Thymus (tissue), 11 donors: ENCODE measurements around the gene XPO5. TPM values are rescaled to one million over a fixed set of nuclear protein-coding genes. Genes with fewer than 3 reads are reported as not detected.

ENCODE experiments used
- DNase-seq, 9 donors: peaks; one replicate each; pipeline ENCODE4 v3.0.0-alpha.2; 2013; ENCODE audit warnings: low spot score in 9 of 9, low read depth in 6 of 9, missing footprints in 1 of 9
- H3K27ac ChIP-seq, 2 donors: one replicate each; pipeline ENCODE4 v1.5.1; 2013; ENCODE audit warnings: control low read depth in 1 of 2, low read depth in 1 of 2, low read length in 1 of 2, mild to moderate bottlenecking in 1 of 2, moderate library complexity in 1 of 2
- H3K27me3 ChIP-seq, 2 donors: one replicate each; pipeline ENCODE4 v1.5.1; 2013; ENCODE audit warnings: low read length in 1 of 2; ENCODE audit not compliant: control insufficient read depth in 2 of 2, insufficient read depth in 1 of 2
- H3K36me3 ChIP-seq, 2 donors: one replicate each; pipeline ENCODE4 v1.5.1; 2013; ENCODE audit warnings: low read length in 1 of 2, mild to moderate bottlenecking in 1 of 2, moderate library complexity in 1 of 2; ENCODE audit not compliant: control insufficient read depth in 2 of 2, insufficient read depth in 2 of 2
- H3K4me1 ChIP-seq, 2 donors: one replicate each; pipeline ENCODE4 v1.5.1; 2013; ENCODE audit warnings: low read length in 2 of 2; ENCODE audit not compliant: control insufficient read depth in 2 of 2, insufficient read depth in 2 of 2
- H3K4me3 ChIP-seq, 2 donors: one replicate each; pipeline ENCODE4 v1.5.1; 2013; ENCODE audit warnings: low read length in 2 of 2, control low read depth in 1 of 2, mild to moderate bottlenecking in 1 of 2
- H3K9me3 ChIP-seq, 2 donors: one replicate each; pipeline ENCODE4 v1.5.1; 2013; ENCODE audit warnings: low read length in 1 of 2, mild to moderate bottlenecking in 1 of 2; ENCODE audit not compliant: control insufficient read depth in 2 of 2, insufficient read depth in 1 of 2
- WGBS: extraction: QIAGEN DNeasy Blood & Tissue Kit; methylation state at CpG from one replicate; pipeline ENCODE4 v1.1.7; 2013; 5-methylcytosine and 5-hydroxymethylcytosine counted together
- polyA plus RNA-seq: library from polyadenylated mRNA; stranded (reverse); fragments of 200-250 nt; gene quantifications from one replicate; pipeline ENCODE4 v1.2.3, GENCODE V29; 2013
- total RNA-seq: library from RNA; stranded (reverse); fragments of 120-200 nt; gene quantifications from one replicate; pipeline ENCODE4 v1.2.4, GENCODE V29; 2013
- donor health status: healthy.

Gene XPO5
- total and polyA plus RNA-seq, 2 donors: 16.7 to 22.4 TPM

GRCh38 chr6:43616725-43617472 lies 41.1 kb upstream of the XPO5 start:
- Histone ChIP-seq H3K27me3 (no peaks in the 10 kb centered on the region), H3K27ac (no peak overlapping the region), H3K4me3 (no peak overlapping the region), H3K36me3 (peaks cover 35 to 57% of the 10 kb centered on the region in 2 donors), H3K9me3 (no peaks in the 10 kb centered on the region), H3K4me1 (no peaks in the 10 kb centered on the region)
- no peak for DNase-seq
- 96% methylated on average over 9 of the region's 9 CpGs for WGBS

GRCh38 chr6:43614396-43614730 lies 38.5 kb upstream of the XPO5 start:
- no peaks in the 10 kb centered on the region for H3K4me1 ChIP-seq
- H3K4me3 ChIP-seq: no peak overlapping the region
- 96% methylated on average over 3 of the region's 3 CpGs for WGBS
- no peak overlapping the region for H3K27ac ChIP-seq
- H3K9me3 ChIP-seq: no peaks in the 10 kb centered on the region
- no peak for DNase-seq
- no peaks in the 10 kb centered on the region for H3K27me3 ChIP-seq
- peaks cover 24 to 49% of the 10 kb centered on the region in 2 donors for H3K36me3 ChIP-seq

- H3K36me3 ChIP-seq: peaks cover 24 to 48% of the 10 kb centered on the region in 2 donors
Measured at GRCh38 chr6:43613721-43614395, 38.0 kb upstream of the XPO5 start.

GRCh38 chr6:43610431-43610830 lies 34.6 kb upstream of the XPO5 start:
- Histone ChIP-seq H3K4me3 (no peak overlapping the region), H3K27me3 (no peaks in the 10 kb centered on the region), H3K27ac (no peak overlapping the region), H3K36me3 (peaks cover 27 to 66% of the 10 kb centered on the region in 2 donors), H3K4me1 (peaks cover 0 to 2% of the 10 kb centered on the region in 2 donors), H3K9me3 (no peaks in the 10 kb centered on the region)
- DNase-seq: no peak
- 99% methylated on average over 5 of the region's 5 CpGs for WGBS

More at GRCh38 chr6:43613721-43614395, 38.0 kb upstream of the XPO5 start:
- H3K9me3 ChIP-seq: no peaks in the 10 kb centered on the region
- H3K27me3 ChIP-seq: no peaks in the 10 kb centered on the region
- DNase-seq: no peak
- H3K4me3 ChIP-seq: no peak overlapping the region
- no peaks in the 10 kb centered on the region for H3K4me1 ChIP-seq
- no peak overlapping the region for H3K27ac ChIP-seq
- WGBS: 99% methylated on average over 6 of the region's 6 CpGs

GRCh38 chr6:43609402-43609801 lies 33.6 kb upstream of the XPO5 start:
- H3K36me3 ChIP-seq: peaks cover 33 to 73% of the 10 kb centered on the region in 2 donors
- no peak overlapping the region for H3K27ac ChIP-seq
- 100% methylated on average over 1 of the region's 1 CpG for WGBS
- no peaks in the 10 kb centered on the region for H3K9me3 ChIP-seq
- H3K4me3 ChIP-seq: no peak overlapping the region
- no peak for DNase-seq
- H3K27me3 ChIP-seq: no peaks in the 10 kb centered on the region
- peaks cover 0 to 2% of the 10 kb centered on the region in 2 donors for H3K4me1 ChIP-seq

GRCh38 chr6:43608807-43609206 lies 33.0 kb upstream of the XPO5 start:
- H3K36me3 ChIP-seq: peaks cover 33 to 73% of the 10 kb centered on the region in 2 donors
- no peak for DNase-seq
- H3K9me3 ChIP-seq: no peaks in the 10 kb centered on the region
- H3K4me1 ChIP-seq: peaks cover 0 to 2% of the 10 kb centered on the region in 2 donors
- WGBS: 93% methylated on average over 1 of the region's 1 CpG
- no peaks in the 10 kb centered on the region for H3K27me3 ChIP-seq
- H3K4me3 ChIP-seq: no peak overlapping the region
- H3K27ac ChIP-seq: no peak overlapping the region

GRCh38 chr6:43608310-43608763 lies 32.5 kb upstream of the XPO5 start:
- Histone ChIP-seq H3K4me3 (no peak overlapping the region), H3K4me1 (peaks cover 0 to 2% of the 10 kb centered on the region in 2 donors), H3K36me3 (peaks cover 35 to 73% of the 10 kb centered on the region in 2 donors), H3K9me3 (no peaks in the 10 kb centered on the region), H3K27ac (no peak overlapping the region), H3K27me3 (no peaks in the 10 kb centered on the region)
- DNase-seq: peak; percentile 19 to 73 (median 50)
- WGBS: 25% methylated on average over 5 of the region's 5 CpGs

- no peaks in the 10 kb centered on the region for H3K9me3 ChIP-seq
- no peak overlapping the region for H3K27ac ChIP-seq
- WGBS: over 99% methylated on average over 2 of the region's 2 CpGs
- no peak for DNase-seq
- H3K4me1 ChIP-seq: peaks cover 0 to 2% of the 10 kb centered on the region in 2 donors
- no peak overlapping the region for H3K4me3 ChIP-seq
- no peaks in the 10 kb centered on the region for H3K27me3 ChIP-seq
- H3K36me3 ChIP-seq: peaks cover 50 to 76% of the 10 kb centered on the region in 2 donors
Measured at GRCh38 chr6:43606019-43606418, 30.2 kb upstream of the XPO5 start.

GRCh38 chr6:43604174-43604573 lies 28.3 kb upstream of the XPO5 start:
- DNase-seq: no peak
- Histone ChIP-seq H3K27me3 (no peaks in the 10 kb centered on the region), H3K4me1 (peaks cover 0 to 2% of the 10 kb centered on the region in 2 donors), H3K36me3 (peaks cover 50 to 69% of the 10 kb centered on the region in 2 donors), H3K9me3 (no peaks in the 10 kb centered on the region), H3K4me3 (no peak overlapping the region), H3K27ac (no peak overlapping the region)
- over 99% methylated on average over 2 of the region's 2 CpGs for WGBS
